GM10248 (cell line): ENCODE data around the gene ARHGEF12.
"Not testable (repeated sequence)": the region's sequence is repeated elsewhere in the genome, so short reads cannot be mapped to it uniquely, and the experiment has no call there.

Experiments
- CTCF ChIA-PET: fragments of 300-600 bp; sonication (Branson Sonifier 250); formaldehyde crosslinking; extraction: SDS; loops from one replicate; lab custom pipeline; 2021; ENCODE audit warnings: antibody characterized with exemption; lab: Yijun Ruan, JAX
- POLR2A ChIA-PET: fragments of 350-650 bp; sonication (Branson Sonifier 250); formaldehyde crosslinking; extraction: SDS; loops from one replicate; lab custom pipeline; 2020; ENCODE audit warnings: antibody characterized with exemption; lab: Yijun Ruan, JAX
- DNase-seq: peaks from one replicate; pipeline ENCODE4 v3.0.0; 2012; ENCODE audit errors: extremely low spot score
- CTCF ChIP-seq: IDR thresholded peaks from 2 replicates; pipeline ENCODE4 v1.5.1; 2012; ENCODE audit warnings: mild to moderate bottlenecking, low read depth; ENCODE audit errors: extremely low read depth, missing control alignments, control extremely low read depth

ARHGEF12 gene

DNA sequence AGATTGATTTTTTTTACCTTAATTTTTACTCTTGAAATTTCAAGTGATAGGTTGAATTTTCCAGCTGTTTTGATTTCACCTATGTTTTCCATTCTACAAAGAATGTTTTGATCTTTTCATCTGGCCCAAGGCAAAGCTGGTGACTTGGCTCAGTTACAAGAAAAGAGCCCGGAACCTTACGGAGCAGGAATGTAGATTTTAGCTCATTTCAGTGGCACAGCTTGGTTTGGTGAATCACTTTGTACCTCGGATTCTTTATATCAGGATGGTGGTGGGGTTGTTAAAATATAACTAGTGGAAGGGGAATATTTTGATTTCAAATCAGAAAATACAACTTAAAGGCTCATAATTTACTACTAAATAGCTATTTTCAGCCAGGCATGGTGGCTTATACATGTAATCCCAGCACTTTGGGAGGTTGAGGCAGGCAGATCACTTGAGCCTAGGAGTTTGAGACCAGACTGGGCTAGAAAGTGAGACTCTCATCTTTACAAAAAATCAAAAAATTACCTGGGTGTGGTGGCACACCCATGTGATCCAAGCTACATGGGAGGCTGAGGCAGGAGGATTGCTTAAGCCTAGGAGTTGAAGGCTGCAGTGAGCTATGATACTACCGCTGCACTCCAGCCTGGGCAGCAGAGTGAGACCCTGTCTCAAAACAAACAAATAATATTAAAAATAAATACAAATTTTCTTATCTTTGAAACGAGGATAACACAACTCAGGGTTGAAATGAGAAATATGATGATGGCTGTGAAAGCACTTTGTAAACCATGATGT is 166.0 kb downstream of the ARHGEF12 start:
- POLR2A ChIA-PET, result no interaction called here
- no peak for DNase-seq
- TF ChIP-seq CTCF, result no peak
- CTCF ChIA-PET, result interaction anchor here (0.9 to 3.2 kb wide), 5 partner anchors 9 to 693 kb away, joined by 3 to 16 read pairs (median 3); partner anchors contain the start of gene GRIK4

DNA sequence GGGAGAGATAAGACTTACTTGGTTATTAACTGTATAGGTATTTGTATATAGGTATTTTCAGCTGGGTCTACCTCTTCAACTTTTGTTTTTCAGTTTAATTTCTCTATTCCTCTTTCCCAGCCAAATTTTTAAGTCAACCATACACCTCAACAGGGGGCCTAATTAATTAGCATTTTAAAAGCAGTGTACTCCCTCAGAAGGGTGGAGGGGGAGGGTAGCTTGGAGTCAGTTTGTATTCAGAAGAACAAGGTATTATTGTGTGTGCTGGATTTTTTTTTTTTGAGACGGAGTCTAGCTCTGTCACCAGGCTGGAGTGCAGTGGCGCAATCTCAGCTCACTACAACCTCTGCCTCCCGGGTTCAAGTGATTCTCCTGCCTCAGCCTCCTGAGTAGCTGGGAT is 167.3 kb downstream of the ARHGEF12 start:
- POLR2A ChIA-PET, result not testable (repeated sequence)
- CTCF ChIA-PET, result interaction anchor here (1.4 to 2.3 kb wide), 4 partner anchors 16 to 299 kb away, joined by 3 to 7 read pairs (median 6); no protein-coding TSS in a partner anchor

GRCh38 chr11:120505801-120506425 is 169.7 kb downstream of the ARHGEF12 start:
- CTCF ChIA-PET, result interaction anchor here (1.1 to 2.8 kb wide), 5 partner anchors 9 to 209 kb away, joined by 3 to 8 read pairs (median 4); no protein-coding TSS in a partner anchor
- POLR2A ChIA-PET, result no interaction called here
- TF ChIP-seq CTCF, result no peak
- DNase-seq, result no peak

More for the DNA sequence above, 167.3 kb downstream of the ARHGEF12 start:
- not testable (repeated sequence) for DNase-seq

GRCh38 chr11:120509346-120510053 is 173.3 kb downstream of the ARHGEF12 start:
- ChIA-PET CTCF (interaction anchor here (1.2 to 12.1 kb wide), 6 partner anchors 16 to 293 kb away, joined by 3 to 124 read pairs (median 16); no protein-coding TSS in a partner anchor), POLR2A (no interaction called here)
- no peak for TF ChIP-seq CTCF
- no peak for DNase-seq

GRCh38 chr11:120510406-120511115 is 174.3 kb downstream of the ARHGEF12 start:
- no peak for DNase-seq
- CTCF ChIA-PET, result interaction anchor here (0.6 to 12.1 kb wide), 31 partner anchors 9 to 684 kb away, joined by 3 to 124 read pairs (median 5); no protein-coding TSS in a partner anchor
- TF ChIP-seq CTCF, result no peak
- POLR2A ChIA-PET, result no interaction called here

GRCh38 chr11:120511116-120511819 is 175.1 kb downstream of the ARHGEF12 start, which contains the start of gene GRIK4:
TSS of gene GRIK4 (plus strand) at chr11:120511748. CDS start at chr11:120660319, 148,571 bp downstream.
- CTCF ChIA-PET, result interaction anchor here (0.6 to 12.1 kb wide), 46 partner anchors 9 to 684 kb away, joined by 3 to 124 read pairs (median 3); no protein-coding TSS in a partner anchor
- POLR2A ChIA-PET, result no interaction called here
- TF ChIP-seq CTCF, result peak; percentile 97
- DNase-seq, result peak; percentile 93
